Gastrocnemius medialis (tissue), 4 donors: Measurements from ENCODE around the gene CACNA2D2.

Experiments
- POLR2A ChIP-seq, 2 donors: fragments of 450-650 bp; IDR thresholded peaks; one replicate each; pipeline ENCODE4 v1.6.1; 2017; ENCODE audit warnings: antibody characterized with exemption in 2 of 2, mild to moderate bottlenecking in 2 of 2, moderate library complexity in 2 of 2
- TF ChIP-seq, protein P1 (sequence below), 5 experiments: fragments of 450-650 bp in 3 of 5; fragments of 200-600 bp in 2 of 5; sonication (generic) in 2 of 5; IDR thresholded peaks in 4 of 5; conservative IDR thresholded peaks in 1 of 5; 1 replicate in 4 of 5; 2 replicates in 1 of 5; pipeline ENCODE4 v1.5.1; 2016 to 2019; ENCODE audit warnings: antibody characterized with exemption in 5 of 5, mild to moderate bottlenecking in 3 of 5, moderate library complexity in 3 of 5

- TF ChIP-seq, protein P1, sequence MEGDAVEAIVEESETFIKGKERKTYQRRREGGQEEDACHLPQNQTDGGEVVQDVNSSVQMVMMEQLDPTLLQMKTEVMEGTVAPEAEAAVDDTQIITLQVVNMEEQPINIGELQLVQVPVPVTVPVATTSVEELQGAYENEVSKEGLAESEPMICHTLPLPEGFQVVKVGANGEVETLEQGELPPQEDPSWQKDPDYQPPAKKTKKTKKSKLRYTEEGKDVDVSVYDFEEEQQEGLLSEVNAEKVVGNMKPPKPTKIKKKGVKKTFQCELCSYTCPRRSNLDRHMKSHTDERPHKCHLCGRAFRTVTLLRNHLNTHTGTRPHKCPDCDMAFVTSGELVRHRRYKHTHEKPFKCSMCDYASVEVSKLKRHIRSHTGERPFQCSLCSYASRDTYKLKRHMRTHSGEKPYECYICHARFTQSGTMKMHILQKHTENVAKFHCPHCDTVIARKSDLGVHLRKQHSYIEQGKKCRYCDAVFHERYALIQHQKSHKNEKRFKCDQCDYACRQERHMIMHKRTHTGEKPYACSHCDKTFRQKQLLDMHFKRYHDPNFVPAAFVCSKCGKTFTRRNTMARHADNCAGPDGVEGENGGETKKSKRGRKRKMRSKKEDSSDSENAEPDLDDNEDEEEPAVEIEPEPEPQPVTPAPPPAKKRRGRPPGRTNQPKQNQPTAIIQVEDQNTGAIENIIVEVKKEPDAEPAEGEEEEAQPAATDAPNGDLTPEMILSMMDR (IDR thresholded peaks at IDR 0.05 in 4 of 5, conservative IDR thresholded peaks at IDR 0.05 in 1 of 5): no peak
- no peak for TF ChIP-seq POLR2A (IDR thresholded peaks at IDR 0.05)
These were observed 34.1 kb upstream of the CACNA2D2 start for GRCh38 chr3:50537421-50538129.
